GM19023 (cell line): ENCODE results near the gene NDUFS8.

ENCODE experiments used
- ATAC-seq: cut with Tn5 transposase; IDR thresholded peaks from one replicate; pipeline ENCODE4 v1.9.1; 2021; ENCODE audit warnings: mild to moderate bottlenecking, moderate library complexity; ENCODE audit not compliant: unreplicated experiment

NDUFS8 gene

GRCh38 chr11:68002938-68003845 is 27.3 kb upstream of the NDUFS8 start:
- peak; percentile 42 for ATAC-seq

- peak; percentile 56 for ATAC-seq
Observed at GRCh38 chr11:68003846-68004550, 26.5 kb upstream of the NDUFS8 start, which contains the start of gene UNC93B1. Gene UNC93B1, minus strand, starts transcription at chr11:68004097. Its CDS starts 54 bp downstream, at chr11:68004043.

- no peak for ATAC-seq
Observed at GRCh38 chr11:68004551-68005335, 25.7 kb upstream of the NDUFS8 start.

- ATAC-seq, result no peak
Observed at GRCh38 chr11:68006606-68007166, 23.8 kb upstream of the NDUFS8 start.

GRCh38 chr11:68007498-68008380 is 22.7 kb upstream of the NDUFS8 start:
- no peak for ATAC-seq

- no peak for ATAC-seq
Observed at GRCh38 chr11:68008381-68009337, 21.8 kb upstream of the NDUFS8 start.

GRCh38 chr11:68009391-68010089 is 20.9 kb upstream of the NDUFS8 start:
- no peak for ATAC-seq

GRCh38 chr11:68010090-68011041 is 20.1 kb upstream of the NDUFS8 start, which contains the start of gene ALDH3B1:
Gene ALDH3B1, plus strand, starts transcription at chr11:68010327. Its CDS starts 4,971 bp downstream, at chr11:68015298.
- no peak for ATAC-seq

GRCh38 chr11:68011051-68011943 is 19.2 kb upstream of the NDUFS8 start:
- ATAC-seq, result no peak

GRCh38 chr11:68012044-68012842 is 18.2 kb upstream of the NDUFS8 start:
- ATAC-seq, result no peak

GRCh38 chr11:68012843-68013610 is 17.5 kb upstream of the NDUFS8 start:
- no peak for ATAC-seq

GRCh38 chr11:68013611-68014156 is 16.8 kb upstream of the NDUFS8 start:
- ATAC-seq, result no peak

GRCh38 chr11:68014157-68014946 is 16.1 kb upstream of the NDUFS8 start:
- ATAC-seq, result no peak
